NT2/D1 (cell line): ENCODE measurements around the gene PEDS1.

Experiments
- YY1 ChIP-seq: IDR thresholded peaks from 2 replicates; pipeline ENCODE4 v1.6.1; 2011; ENCODE audit not compliant: insufficient read length, insufficient read depth
- ZNF274 ChIP-seq: IDR thresholded peaks from 2 replicates; pipeline ENCODE4 v1.6.1; 2011; ENCODE audit warnings: mild to moderate bottlenecking, low read depth, low read length

DNA sequence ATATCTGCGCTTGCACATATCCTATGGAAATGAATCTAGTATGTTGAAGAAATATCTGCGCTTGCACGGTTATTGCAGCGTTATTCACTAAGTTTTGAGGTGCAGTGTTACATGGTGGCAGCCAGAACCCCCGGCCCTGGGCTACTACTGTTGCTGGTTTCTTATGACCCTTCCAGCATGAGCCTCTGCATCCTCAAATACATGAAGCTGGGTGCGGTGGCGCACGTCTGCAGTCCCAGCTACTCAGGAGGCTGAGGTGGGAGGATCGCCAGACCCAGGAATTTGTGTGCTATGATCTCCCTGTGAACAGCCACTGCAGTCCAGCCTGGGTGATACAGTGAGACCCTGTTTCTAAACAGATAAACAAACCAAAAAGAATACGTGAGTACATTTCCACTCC lies 27.8 kb upstream of the PEDS1 start:
- no peak for TF ChIP-seq ZNF274
- TF ChIP-seq YY1, result no peak
